Fibroblast of pulmonary artery (primary cell): ENCODE data around the gene APOL1.
"Not testable (repeated sequence)": the region's sequence is repeated elsewhere in the genome, so short reads cannot be mapped to it uniquely, and the experiment has no call there.

Source experiments
- DNase-seq: peaks from one replicate; pipeline ENCODE4 v3.0.0-alpha.2; 2010; ENCODE audit warnings: low read depth
- H3K4me3 ChIP-seq: replicated peaks from 2 replicates; pipeline ENCODE4 v1.5.1; 2011; ENCODE audit warnings: low read depth, mild to moderate bottlenecking, control low read depth, low read length, moderate library complexity
- TF ChIP-seq, protein P1 (sequence below): IDR thresholded peaks from 2 replicates; pipeline ENCODE4 v1.5.1; 2011; ENCODE audit warnings: mild to moderate bottlenecking, control low read depth, low read length, inconsistent platforms; ENCODE audit errors: missing control alignments

Gene APOL1

GRCh38 chr22:36287881-36288515, 35.1 kb downstream of the APOL1 start:
- DNase-seq: no peak
- TF ChIP-seq, protein P1, sequence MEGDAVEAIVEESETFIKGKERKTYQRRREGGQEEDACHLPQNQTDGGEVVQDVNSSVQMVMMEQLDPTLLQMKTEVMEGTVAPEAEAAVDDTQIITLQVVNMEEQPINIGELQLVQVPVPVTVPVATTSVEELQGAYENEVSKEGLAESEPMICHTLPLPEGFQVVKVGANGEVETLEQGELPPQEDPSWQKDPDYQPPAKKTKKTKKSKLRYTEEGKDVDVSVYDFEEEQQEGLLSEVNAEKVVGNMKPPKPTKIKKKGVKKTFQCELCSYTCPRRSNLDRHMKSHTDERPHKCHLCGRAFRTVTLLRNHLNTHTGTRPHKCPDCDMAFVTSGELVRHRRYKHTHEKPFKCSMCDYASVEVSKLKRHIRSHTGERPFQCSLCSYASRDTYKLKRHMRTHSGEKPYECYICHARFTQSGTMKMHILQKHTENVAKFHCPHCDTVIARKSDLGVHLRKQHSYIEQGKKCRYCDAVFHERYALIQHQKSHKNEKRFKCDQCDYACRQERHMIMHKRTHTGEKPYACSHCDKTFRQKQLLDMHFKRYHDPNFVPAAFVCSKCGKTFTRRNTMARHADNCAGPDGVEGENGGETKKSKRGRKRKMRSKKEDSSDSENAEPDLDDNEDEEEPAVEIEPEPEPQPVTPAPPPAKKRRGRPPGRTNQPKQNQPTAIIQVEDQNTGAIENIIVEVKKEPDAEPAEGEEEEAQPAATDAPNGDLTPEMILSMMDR: no peak
- no peak overlapping the region for H3K4me3 ChIP-seq

DNA sequence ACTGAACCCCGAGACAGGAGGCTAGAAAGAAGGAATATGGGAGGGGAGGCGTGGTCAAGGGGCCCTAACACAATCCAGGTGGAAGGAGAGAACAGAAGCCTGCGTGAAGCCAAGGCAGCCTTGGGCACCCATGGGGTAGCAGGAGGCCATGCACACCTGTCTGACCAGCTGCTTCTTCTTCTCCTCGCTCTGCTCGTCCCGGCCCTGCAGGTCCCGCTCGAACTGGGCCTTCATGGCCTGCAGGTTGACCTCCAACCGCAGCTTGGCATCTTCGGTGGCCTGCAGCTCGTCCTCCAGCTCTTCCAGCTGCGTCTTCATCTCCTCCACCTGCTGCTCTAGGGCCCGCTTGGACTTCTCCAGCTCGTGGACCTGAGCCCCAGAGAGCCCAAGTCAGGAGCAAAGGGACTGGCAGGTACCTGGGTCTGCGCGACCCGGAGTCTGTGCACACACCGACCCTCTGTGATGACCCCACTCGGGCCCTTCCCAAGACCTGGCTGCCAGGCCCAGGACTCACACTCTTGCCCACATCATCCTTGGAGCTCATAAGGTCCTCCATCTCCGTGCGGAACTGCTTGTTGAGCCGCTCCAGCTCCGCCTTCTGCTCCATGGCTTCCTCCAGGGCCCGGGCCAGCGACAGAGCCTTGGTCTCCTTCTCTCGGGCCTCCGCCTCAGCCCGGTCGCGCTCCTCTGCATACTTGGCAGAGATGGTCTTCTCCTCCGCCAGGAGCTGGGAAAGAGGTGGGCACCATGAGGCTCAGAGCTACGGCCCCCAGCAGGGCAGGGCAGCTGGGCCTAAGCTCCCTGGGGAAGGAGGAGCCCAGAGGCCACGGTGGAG, 35.9 kb downstream of the APOL1 start:
- H3K4me3 ChIP-seq: no peak overlapping the region
- TF ChIP-seq, protein P1: no peak
- no peak for DNase-seq

DNA sequence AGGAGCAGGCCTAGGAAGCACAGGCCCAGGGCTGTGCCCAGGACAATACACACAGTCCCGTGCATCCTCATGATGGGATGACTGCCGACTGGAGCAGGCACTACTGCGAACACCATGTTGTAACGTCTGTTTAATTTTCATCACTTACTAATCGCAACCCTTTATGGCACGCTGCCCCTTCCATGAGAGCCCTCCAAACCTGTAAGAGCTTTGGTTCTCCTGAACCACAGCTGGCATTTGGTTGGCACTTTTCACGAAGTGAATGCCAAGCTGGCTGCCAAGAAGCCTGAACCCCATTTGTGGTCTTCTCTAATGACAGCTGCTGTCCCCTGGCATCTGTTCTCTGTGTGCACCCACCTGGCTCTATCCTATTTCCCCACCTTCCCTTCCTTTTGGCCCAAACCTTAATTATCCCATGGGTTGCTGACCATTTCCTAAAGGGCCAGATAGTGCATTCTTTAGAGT, 36.5 kb downstream of the APOL1 start:
- DNase-seq: no peak
- TF ChIP-seq, protein P1: no peak

GRCh38 chr22:36289948-36290371, 37.0 kb downstream of the APOL1 start:
- not testable (repeated sequence) for DNase-seq

More for the DNA sequence above, 36.5 kb downstream of the APOL1 start:
- no peak overlapping the region for H3K4me3 ChIP-seq

DNA sequence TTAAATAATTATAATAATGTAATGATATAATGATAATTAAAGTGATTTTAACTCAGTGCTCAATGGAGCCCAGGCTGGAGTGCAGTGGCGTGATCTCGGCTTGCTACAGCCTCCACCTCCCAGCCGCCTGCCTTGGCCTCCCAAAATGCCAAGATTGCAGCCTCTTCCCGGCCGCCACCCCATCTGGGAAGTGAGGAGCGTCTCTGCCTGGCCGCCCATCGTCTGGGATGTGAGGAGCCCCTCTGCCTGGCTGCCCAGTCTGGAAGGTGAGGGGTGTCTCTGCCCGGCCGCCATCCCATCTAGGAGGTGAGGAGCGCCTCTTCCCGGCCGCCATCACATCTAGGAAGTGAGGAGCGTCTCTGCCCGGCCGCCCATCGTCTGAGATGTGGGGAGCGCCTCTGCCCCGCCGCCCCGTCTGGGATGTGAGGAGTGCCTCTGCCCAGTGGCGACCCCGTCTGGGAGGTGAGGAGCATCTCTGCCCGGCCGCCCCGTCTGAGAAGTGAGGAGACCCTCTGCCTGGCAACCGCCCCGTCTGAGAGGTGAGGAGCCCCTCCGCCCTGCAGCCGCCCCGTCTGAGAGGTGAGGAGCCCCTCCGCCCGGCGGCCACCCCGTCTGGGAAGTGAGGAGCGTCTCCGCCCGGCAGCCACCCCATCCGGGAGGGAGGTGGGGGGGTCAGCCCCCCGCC, 37.6 kb downstream of the APOL1 start:
- H3K4me3 ChIP-seq, DNase-seq: not testable (repeated sequence)

More at GRCh38 chr22:36289948-36290371, 37.0 kb downstream of the APOL1 start:
- not testable (repeated sequence) for H3K4me3 ChIP-seq

GRCh38 chr22:36291831-36292740, 39.2 kb downstream of the APOL1 start:
- no peak overlapping the region for H3K4me3 ChIP-seq
- DNase-seq: no peak
- TF ChIP-seq, protein P1: no peak

DNA sequence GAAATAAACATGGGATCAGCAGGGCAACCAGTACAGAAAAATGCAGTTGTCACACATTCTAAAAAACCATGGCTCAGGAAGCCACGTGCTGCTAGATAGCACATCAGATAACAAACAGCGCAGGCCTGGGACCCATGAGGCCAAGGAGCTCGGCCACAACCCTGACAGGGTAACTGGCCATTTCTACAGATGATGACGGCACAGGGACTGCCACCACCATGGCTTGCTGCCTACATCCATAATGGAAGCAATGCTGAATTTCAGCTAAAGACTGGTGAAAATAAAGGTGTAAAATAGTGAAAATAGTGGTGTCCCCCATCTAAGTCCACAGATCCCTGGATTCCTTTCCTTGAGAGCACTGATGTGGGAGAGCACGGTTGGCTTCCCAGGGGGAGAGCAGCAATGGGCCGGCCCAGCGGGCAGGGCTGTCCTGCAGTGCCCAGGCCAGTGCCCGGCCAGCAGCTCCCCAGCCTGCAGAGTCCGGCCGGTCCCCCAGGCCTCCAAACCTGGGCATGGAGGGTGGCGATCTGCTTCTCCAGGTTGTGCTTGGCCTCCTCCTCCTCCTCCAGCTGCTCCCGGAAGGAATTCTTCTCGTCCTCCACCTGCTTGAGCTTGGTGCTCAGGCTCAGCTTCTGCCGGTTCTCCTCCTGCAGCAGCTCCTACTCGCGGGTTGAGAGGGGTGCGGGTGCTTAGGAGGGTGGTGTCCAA, 40.0 kb downstream of the APOL1 start:
- TF ChIP-seq, protein P1: no peak
- no peak overlapping the region for H3K4me3 ChIP-seq
- DNase-seq: no peak
